Measurements from ENCODE around the gene WFS1.

The WFS1 gene

DNA sequence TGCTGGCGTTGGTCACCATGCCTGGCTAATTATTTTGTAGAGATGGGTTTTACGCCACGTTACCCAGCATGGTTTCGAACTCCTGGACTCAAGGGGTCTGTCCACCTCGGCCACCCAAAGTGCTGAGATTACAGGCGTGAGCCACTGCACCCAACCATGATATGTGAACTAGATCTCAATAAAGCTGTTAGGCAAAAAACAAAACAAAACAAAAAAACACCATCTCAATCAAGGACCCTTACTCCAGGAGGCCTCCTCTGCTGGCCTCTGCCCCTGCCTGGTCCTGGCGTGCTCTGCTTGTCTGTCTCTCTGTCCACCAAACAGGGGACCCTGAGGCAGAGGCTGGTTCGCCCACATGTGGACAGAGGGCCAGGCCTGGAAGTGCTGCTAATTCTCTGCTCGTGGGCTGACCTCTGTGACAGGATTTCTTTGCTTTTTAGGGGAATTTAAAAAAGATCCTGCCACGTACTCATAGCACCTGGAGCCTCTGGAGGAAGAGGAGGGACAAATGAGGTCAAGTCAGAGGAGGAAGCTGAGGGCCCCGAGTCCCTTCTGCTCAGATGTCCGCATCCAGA, 32.7 kb upstream of the WFS1 start:
- DNase-seq: no peak

DNA sequence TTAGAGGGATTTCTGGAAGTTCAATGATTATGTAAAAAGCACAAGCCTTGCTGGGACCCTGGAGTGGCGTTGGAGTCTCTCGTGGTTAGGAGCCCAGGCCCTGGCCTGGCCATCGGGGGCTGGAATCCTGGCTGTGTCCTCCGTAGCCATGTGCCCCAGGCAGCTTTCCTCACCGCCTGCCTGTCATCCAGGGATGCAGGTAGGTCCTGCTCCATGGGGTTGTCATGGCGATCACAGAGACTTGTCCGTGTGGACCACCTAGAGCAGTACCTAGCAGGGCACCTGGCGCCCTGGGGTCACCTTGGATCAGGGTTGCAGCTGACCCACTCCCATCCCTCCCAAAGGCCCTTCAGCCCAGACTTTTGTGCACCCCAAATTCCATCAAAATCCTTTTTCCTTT, 30.2 kb upstream of the WFS1 start:
- DNase-seq: no peak

DNA sequence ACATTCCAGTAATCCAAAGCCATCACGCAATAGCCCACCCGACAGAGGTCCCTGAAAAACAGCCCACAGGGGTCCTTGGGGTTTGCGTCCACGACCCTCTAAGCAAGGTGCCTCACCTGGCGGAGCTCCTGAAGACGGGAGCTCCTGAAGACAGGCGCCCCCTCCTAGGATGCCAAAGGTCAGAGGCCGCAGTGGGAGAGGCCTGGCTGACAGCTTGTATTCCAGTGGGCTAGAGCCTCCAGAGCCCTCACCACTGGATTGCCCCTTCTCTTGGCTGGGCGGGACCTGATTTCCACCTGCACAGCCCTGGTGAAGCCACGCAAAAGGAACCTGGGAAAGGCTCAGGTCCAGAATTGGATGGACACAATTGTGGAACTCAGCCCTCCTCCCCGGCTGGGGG, 29.7 kb upstream of the WFS1 start:
- DNase-seq: no peak

DNA sequence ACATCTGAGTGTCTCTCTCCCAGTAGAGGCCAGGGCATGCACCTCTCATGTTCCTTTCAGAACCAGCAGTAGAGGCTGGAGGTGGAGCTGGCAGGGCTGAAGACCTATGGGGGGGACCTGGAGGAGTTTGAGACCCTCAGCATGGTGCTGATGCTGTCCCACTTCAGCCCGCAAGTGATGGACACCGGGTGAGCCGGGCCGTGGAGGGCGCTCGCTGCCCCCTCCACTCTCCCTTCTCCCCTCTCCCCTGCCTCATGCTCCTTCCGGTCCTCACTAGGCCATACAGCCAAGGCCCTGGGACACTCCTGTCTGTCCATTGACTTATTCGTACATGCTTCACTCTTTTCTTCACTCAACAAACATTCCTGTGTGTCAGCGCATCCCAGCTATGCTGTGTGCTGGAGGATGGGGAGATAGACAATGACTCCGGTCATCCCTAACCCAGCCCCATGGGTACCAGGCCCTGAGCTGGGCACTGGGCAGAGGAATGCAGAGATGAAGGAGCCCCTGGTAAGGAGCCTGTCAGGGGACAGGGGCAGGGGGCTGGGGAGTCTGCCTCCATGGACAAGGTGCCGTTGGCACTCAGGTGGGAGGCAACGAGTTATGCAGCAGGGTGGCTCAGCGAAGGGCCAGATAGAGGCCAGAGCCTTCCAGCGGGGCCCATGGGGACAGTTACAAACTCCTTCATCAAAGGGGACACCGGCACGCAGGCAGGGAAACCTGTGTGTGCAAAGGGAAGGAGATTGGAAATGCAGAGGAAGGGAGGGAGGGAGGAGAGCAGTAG, 28.4 kb upstream of the WFS1 start:
- DNase-seq: no peak

DNA sequence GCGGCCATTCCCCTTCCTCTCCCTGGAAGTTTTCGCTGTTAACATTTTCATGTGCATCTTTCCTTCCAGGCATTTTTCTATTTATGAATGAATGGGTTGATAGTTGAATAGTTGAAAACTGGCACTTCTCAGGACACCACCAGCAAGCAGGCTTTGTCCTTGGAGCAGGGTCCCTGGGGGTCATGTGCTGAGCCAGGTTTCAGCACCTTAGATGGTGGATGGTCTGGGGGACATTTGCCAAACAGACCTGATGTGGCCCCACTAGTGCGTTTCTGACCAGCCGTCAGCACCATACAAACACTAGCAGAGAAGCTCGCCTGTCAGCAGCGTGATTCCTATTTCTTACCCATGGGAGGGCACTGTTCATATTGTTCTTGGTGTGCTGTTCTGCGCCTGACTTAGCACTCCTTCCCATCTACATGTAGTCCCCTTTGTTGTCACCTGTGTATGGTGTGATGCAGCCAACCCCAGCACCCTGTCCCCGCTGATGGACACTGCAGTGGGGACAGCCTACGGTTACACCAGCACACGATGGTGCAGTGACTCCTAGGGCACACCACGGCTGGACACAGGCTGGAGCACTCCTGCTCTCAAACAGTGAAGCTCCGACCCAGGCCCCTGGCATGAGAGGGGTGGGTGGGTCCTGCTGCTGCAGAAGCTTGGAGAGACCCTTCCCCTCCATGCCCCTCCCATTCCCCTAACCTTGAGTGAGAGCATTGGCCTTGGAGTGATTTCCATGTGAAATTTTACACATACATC, 27.2 kb upstream of the WFS1 start:
- no peak for DNase-seq

DNA sequence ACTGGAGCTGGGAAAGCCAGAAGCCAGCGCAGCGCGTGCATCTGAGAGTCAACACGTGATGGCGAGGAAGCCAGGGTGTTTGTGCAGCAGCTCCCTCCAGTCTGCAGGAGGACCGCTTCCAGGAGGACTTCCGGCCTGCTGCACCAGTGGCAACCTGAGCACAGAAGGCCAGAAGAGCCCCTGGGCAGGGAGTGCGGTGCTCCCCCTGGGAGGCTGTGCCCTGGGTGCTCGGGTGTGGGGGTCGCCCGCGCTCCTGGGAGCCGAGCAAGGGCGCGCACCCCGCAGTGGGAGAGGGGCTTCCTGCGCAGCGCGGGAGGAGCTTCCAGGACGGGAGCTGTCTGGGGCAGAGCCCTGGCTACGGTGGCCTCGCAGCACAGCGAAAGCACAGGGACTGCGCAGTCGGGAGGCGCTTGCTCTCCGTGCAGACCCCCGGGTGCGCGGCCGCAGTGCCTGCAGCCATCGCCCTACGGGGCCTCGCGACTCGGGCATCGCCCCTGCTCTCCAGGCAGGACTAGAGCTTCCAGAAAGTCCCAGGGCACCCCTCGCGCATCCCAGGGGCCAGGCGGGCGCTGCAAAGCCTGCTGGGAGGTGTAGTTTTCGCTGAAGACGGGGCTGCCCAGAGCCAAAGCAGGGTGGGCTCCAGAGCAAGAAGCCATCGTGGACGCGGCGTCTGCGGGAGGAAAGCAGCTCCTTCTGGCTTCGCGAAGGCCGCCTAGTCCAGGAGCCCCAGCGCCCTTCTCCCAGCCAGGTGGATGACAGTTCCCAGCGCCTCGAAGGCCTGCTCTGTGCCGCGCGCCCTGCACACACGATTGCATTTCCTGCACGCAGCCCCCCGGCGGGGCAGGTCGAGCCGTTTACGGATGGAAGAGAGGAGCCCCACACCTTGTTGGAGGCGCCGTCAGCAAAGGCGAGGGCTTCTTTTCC, 24.1 kb upstream of the WFS1 start:
- no peak for DNase-seq

DNA sequence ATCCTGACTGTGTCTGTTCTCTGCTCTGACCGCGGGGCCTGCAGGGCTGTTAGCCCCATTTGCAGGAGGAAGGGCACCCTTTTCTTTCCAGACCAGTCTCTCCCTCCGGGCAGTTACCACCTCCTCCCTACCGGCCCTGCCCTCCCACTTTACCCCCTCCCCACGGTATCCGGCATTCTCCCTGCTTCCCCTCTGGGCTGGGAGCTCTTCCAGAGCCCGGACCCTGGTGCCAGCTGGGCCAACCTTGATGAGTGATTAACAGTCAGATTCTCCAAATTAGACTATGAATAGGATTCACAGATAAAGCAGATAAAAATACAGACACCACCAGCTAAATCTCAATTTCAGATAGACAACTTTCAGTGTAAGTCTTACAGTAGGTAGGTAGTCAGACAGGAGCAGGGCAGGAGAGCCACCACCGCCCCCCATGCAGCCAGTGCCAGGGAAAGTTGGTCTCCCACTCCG, 23.4 kb upstream of the WFS1 start:
- no peak for DNase-seq

DNA sequence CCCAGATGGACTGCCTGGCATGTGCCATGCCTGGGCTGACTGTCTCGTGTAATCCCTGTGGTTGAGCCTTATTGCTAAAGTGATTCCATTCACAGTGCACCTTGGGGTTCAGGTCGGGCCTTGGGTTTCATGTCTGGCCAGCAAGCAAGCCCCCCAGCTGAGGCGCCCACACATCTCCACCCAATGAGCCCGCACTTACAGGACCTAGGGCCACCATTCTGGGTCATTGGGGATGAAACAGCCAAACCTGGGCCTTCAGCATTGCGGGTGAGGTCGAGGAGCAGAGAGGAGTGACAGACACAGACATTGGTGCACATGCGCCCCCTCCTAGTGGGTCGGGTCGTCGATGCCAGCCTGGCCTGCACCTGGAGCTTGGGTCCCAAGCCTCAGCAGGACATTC, 21.3 kb upstream of the WFS1 start:
- DNase-seq: no peak

DNA sequence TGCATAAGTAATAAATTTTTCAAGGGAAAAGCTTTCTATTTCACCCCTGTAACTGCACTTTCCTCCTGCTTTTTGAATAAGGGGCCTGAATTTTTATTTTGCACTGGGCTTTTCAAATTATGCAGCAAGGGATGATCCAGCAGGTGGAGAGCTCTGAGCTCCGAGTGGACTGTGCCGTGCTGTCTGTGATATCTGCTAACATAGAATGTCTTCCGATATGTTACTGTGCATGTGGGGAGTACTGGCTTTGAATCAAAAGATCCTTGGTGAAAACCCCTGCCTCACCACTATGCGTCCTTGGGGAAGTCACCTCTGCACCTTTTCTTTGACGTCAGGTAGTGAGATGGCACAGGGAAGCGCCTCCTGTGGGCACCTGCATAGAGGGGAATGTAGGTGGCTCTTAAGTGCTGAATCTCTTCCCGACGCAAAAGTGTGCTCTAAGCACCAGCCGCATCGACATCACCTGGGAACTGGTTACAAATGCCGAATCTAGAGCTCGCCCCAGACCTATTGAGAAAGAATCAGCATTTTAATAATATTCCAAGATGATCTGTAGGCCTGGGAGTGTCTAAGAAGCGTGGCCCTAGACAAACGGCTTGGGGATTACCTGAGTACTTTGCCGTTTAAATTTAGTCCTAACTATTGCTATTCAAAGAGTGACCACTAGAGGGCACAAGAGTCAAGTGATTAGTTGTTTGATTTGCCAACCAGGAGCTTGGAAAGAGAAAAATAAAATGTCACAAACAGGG, 19.2 kb upstream of the WFS1 start:
- no peak for DNase-seq

DNA sequence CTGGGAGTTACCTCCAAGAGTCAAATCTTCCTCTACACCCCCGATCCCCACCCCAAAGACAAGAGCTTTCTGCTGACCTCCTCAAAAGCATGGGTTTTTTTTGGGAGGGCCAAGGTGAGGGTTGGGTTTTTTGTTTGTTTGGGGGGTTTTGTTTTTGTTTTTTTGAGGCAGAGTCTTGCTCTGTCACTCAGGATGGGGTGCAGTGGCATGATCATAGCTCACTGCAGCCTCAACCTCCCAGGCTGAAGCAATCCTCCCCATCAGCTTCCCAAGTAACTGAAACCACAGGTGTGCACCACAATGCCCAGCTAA, 18.7 kb upstream of the WFS1 start:
- no peak for DNase-seq

DNA sequence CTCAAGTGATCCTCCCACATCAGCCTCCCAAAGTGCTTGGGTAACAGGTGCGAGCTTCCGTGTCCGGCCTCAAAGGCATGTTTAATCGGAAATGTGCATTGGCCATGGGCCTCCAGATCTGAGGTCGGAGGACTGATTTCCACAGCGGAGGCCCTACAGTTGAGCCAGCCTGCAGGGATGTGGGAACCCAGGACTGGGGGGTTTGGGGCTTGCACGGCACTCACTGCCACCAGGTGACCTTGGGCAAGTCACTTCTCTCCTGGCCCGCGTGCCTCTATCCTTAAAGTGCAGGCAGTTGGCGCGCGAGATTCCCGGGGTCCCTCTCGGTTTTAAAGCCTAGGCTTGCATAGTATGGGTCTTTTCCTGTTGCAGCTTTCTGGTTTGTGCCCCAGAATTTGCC, 18.3 kb upstream of the WFS1 start:
- DNase-seq: no peak

DNA sequence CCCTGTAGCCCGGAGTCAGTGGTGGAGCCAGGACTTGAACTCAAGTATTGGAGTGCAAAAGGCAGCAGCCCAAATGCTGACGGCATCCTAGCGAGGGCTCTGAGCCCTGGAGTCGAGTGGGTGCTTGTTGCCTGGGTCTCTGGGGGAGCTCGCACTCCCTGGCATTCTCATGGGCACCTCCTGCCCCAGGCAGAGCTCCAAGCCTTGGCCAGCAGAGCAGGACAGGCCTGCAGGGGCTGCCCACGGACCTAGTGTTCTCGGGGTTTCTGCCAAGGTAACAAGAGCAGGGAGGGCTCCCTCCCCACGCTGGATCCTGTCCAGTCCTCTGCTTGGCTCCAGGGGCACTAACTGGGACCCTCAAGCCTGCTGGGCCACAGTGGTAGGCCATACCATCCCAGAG, 17.6 kb upstream of the WFS1 start:
- DNase-seq: no peak

DNA sequence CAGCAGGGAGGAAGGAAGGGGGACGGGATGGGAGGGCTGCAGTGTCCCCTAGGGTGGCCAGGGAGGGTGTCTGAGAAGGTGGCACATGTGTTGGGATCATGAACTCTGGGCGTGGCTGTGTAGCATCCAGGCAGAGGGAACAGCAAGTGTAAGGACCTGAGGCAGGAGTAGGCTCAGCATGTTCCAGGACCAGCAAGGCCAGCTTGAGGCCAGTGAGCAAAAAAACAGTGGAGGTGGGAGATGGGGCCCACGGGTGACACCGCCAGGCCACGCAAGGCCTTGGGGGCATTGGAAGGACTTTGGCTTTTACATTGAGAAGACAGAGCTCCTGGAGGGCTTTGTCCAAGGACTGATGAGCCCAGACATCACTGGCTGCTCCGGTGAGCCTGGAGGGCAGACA, 16.5 kb upstream of the WFS1 start:
- no peak for DNase-seq

DNA sequence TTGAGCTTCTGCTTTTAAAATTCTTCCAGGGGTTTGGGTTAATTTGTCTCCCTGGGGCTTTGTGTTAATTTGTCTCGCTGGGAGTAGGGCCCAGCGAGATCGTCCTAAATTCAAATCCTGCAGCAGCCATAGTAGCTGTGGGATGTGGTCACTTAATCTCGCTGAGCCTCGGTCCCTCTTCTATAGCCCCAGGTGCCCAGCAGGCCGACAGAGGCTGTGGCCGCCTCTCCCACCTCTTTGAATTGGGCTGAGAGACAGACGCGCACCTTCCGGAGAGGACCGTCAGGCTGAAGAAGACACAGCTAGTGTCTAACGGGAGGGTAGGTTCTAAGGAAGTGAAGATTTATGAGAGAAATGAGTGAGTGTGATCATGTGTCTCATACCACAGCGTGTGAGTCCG, 15.7 kb upstream of the WFS1 start:
- no peak for DNase-seq

DNA sequence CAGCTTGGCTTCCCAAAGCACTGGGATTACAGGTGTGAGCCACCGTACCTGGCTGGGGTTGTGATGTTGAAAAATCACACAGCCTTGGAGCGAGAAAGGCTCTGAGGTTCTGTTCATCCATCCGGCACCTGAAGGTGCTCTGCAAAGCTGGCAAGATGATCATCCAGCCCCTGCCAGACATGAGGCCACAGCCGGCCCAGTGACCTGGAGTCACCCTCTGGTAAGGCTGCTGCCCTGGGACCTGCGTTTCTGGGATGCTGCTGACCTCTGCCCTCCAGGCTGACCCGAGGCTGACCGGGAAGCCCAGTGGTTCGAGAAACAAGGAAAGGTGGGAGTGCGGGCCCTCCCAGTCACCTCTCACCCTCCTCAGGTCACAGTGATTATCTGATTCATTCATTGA, 13.5 kb upstream of the WFS1 start:
- no peak for DNase-seq

DNA sequence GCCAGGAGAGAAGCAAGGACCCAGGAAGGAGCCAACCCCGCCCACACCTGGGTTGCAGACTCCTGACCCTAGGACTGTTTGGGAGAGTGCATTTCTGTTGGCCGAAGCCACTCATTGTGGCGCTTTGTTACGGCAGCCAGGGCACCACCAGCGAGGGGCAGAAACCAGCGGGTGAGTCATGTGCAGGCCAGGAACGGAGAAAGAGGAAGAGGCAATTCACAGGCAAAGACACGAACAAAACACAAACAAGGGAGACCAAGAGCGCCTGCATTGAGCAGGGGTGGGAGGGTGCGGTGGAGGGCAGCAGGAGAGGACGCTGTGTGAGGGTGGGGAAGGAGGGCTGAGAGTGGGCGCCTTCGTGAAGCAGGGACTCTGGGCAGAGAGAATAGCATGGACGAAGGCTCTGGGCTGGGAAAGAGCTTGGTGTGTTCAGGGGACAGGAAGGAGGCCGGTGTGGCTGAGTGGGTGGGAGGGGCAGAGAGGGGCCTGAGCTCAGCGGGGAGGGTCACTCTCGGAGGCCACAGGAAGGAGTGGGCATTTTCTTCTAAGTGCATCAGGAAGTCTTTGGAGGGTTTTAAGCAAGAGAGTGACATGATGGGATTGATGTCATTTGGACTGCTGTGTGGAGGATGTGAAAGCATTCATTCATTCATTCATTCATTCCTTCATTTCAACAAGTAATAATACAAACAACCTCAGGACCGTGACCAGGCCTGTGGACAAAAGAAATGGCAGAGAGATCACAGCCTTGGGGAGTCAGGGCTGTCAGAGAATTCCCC, 12.2 kb upstream of the WFS1 start:
- no peak for DNase-seq

DNA sequence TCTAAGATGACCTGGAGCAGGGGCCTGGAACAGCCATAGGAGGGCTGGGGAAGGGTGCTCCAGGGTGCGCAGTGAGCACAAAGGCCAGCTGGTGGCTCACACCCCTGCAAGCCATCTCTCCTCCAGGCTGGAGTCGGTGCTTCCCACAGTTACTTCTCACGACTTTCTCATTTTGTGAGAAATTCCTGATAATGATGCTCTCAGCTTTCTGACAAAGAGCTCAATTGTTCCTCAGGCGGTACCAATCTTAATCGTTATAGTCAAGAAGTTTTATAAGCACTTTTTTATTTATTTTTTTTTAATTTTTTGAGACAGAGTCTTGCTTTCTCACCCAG, 11.7 kb upstream of the WFS1 start:
- DNase-seq: no peak

DNA sequence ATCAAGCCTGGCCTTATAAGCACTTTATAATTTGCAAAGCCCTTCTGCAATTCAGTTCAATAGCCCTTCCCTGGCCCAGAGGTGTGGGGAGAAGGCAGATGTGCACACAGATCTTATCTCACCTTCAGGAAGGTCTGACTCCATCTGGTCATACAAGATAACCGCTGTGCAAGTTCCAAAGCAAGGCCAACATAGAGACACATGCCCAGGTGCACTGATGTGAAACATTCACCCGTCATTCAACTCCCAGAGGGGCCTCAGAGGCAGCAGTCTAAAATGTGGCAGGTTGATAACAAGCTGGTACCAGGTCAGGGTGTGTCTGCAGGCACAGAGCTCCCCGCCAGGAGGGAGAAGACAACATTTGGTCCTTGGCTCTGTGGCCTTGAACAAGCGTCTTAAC, 10.9 kb upstream of the WFS1 start:
- no peak for DNase-seq

DNA sequence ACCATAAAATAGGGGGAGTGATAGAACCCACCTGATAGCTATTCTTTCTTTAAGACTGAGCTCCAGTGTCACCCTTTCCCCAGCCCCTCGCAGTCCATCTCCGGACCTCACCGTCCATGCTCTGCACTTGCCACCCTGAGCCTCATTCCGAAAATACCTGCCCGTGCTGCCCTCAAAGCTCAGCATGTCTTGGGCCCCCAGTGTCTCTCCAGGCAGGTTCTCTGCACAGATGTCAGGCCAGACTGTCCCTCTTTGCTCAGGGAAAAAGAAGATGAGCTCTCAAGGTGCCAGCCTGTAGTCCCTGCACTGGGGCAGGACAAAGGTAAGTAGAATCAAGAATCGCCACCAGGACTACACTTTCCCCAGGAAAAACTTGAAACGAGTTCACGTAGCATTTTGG, 9.8 kb upstream of the WFS1 start:
- DNase-seq: no peak

DNA sequence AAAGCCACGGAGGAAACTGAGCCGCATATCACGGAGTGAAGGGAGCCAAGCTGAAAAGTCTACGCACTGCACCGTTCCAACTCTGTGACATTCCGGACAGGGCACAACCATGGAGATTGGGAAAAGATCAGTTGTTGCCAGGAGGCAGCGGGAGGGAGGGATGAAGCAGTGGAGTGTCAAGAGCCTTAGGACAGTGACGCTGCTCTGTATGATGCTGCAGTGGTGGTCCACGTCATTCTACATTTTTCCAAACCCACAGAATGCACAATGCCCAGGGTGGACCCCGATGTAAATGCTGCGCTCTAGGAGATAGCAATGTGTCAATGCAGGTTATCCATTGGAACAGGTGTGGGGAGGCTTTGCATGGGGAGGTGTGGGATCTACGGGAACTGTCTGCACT, 7.5 kb upstream of the WFS1 start:
- no peak for DNase-seq

DNA sequence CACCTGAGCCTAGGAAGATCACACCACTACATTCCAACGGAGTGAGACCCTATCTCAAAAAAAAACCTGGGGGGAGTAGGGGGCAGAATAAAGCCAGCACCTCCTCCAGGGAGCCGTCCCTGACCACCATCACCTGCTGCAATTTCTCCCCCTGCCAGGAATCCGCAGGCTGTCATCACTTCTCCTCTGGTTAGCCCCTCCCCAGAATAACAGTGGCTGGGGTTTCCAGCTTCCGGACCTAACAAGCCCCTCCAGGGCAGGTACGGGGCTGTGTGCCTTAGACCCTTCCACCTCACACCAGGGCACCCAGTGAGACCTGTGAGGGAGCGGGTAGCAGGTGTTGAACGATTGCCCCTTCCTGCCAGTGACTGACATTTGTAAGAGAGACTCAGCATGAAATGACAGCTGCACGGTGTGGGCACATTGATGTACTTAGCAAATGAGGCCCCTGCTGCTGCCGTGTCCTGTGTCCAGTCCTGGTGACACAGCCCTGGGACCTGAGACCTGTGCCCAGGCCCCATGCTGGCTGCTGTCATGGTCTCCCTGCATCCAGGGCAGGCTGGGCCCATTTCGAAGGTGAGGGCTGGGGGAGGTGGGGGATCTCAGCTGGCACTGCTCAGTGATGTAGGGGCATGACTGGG, 6.7 kb upstream of the WFS1 start:
- no peak for DNase-seq

Data from activated CD4-positive, CD25-positive, alpha-beta regulatory T cell (primary cell).